ENCODE measurements around the gene MCRIP2. TPM values are rescaled to one million over a fixed set of nuclear protein-coding genes. Genes with fewer than 3 reads are reported as not detected.
A peak's percentile ranks its signal among the peaks of the same experiment; 100 is the strongest.

Gene MCRIP2
- total RNA-seq, 1 experiment from 2014 or later = 18.6 TPM

- no peak for DNase-seq (ENCODE audit: low read depth)
Measured at GRCh38 chr16:631808-632358, 9.7 kb upstream of the MCRIP2 start.

DNA sequence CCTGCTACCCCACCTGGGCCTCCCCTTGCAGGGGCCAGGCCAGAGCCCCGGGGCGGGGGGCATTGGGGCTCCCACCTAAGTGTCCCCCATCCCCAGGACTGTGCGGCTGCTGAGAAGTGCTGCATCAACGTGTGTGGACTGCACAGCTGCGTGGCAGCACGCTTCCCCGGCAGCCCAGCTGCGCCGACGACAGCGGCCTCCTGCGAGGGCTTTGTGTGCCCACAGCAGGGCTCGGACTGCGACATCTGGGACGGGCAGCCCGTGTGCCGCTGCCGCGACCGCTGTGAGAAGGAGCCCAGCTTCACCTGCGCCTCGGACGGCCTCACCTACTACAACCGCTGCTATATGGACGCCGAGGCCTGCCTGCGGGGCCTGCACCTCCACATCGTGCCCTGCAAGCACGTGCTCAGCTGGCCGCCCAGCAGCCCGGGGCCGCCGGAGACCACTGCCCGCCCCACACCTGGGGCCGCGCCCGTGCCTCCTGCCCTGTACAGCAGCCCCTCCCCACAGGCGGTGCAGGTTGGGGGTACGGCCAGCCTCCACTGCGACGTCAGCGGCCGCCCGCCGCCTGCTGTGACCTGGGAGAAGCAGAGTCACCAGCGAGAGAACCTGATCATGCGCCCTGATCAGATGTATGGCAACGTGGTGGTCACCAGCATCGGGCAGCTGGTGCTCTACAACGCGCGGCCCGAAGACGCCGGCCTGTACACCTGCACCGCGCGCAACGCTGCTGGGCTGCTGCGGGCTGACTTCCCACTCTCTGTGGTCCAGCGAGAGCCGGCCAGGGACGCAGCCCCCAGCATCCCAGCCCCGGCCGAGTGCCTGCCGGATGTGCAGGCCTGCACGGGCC is 8.9 kb upstream of the MCRIP2 start:
- DNase-seq (ENCODE audit: low read depth) = no peak

DNA sequence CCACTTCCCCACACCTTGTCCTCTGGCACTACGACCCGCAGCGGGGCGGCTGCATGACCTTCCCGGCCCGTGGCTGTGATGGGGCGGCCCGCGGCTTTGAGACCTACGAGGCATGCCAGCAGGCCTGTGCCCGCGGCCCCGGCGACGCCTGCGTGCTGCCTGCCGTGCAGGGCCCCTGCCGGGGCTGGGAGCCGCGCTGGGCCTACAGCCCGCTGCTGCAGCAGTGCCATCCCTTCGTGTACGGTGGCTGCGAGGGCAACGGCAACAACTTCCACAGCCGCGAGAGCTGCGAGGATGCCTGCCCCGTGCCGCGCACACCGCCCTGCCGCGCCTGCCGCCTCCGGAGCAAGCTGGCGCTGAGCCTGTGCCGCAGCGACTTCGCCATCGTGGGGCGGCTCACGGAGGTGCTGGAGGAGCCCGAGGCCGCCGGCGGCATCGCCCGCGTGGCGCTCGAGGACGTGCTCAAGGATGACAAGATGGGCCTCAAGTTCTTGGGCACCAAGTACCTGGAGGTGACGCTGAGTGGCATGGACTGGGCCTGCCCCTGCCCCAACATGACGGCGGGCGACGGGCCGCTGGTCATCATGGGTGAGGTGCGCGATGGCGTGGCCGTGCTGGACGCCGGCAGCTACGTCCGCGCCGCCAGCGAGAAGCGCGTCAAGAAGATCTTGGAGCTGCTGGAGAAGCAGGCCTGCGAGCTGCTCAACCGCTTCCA is 8.1 kb upstream of the MCRIP2 start:
- DNase-seq (ENCODE audit: low read depth) = no peak

GRCh38 chr16:634051-634670 is 7.5 kb upstream of the MCRIP2 start:
- no peak for DNase-seq (ENCODE audit: low read depth)

- DNase-seq (ENCODE audit: low read depth) = no peak
Measured at GRCh38 chr16:634996-635395, 6.6 kb upstream of the MCRIP2 start.

GRCh38 chr16:635573-636205 is 5.9 kb upstream of the MCRIP2 start:
- DNase-seq (ENCODE audit: low read depth) = no peak

GRCh38 chr16:636206-637080 is 5.2 kb upstream of the MCRIP2 start, which contains the start of gene METTL26:
TSS of gene METTL26 (minus strand) at chr16:636305. CDS start at chr16:636290, 15 bp downstream.
- peak; percentile 91 for DNase-seq (ENCODE audit: low read depth)

DNA sequence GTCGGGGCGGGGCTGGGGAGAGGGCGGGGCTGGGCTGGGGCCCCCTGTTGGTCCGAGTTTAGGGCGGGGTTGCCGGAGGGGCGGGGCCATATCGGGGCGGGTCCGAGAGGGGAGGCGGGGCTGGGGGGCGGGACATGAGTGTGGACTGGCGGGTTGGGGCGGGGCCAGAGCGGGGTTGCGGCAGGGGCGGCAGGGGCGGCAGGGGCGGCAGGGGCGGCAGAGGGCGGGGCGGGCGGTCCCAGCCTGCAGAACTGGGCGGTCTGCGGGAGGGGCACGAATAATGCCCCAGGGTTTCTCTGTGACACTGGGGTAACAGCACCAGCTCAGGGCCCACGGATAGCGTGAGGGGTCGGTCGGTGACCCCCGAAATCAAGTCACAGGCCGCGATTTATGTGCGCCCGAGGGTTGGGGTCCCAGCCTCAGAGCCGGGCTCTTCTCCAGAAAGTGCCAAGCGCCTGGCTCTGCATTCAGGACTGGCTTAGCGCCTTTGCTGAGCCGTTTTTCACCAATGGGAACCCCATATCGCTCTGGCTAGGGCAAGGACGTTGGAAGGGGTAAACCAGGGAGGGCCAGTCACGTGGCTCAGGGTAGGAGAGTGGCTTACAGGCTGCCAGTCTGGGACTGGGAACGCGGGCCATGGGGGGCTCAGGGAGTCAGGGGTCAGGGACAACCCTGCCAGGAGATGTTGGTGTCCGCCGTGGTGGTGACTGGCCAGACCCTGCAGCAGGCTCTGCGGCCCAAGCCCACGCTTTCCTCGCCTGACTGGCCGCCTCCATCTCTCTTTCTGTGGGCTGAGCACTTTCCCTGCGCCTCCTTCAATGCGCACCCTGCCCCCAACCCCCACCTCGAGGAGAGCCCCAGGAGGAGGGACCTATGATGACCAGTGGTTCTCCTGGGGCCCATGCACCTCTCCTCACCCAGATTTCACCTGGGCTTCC is 4.3 kb upstream of the MCRIP2 start:
- peak; percentile 84 for DNase-seq (ENCODE audit: low read depth)

GRCh38 chr16:638034-638543 is 3.5 kb upstream of the MCRIP2 start:
- DNase-seq (ENCODE audit: low read depth) = no peak

GRCh38 chr16:638836-639235 is 2.8 kb upstream of the MCRIP2 start:
- DNase-seq (ENCODE audit: low read depth) = no peak

GRCh38 chr16:640614-641013 is 1.0 kb upstream of the MCRIP2 start:
- no peak for DNase-seq (ENCODE audit: low read depth)

- peak; percentile 68 for DNase-seq (ENCODE audit: low read depth)
Measured at GRCh38 chr16:642189-643049, 791 bp downstream of the MCRIP2 start.

GRCh38 chr16:643050-643368 is 1.4 kb downstream of the MCRIP2 start:
- DNase-seq (ENCODE audit: low read depth) = no peak

- DNase-seq (ENCODE audit: low read depth) = no peak
Measured at GRCh38 chr16:644556-644955, 2.9 kb downstream of the MCRIP2 start.

- DNase-seq (ENCODE audit: low read depth) = peak; percentile 15
Measured at GRCh38 chr16:645852-646678, 4.4 kb downstream of the MCRIP2 start.

DNA sequence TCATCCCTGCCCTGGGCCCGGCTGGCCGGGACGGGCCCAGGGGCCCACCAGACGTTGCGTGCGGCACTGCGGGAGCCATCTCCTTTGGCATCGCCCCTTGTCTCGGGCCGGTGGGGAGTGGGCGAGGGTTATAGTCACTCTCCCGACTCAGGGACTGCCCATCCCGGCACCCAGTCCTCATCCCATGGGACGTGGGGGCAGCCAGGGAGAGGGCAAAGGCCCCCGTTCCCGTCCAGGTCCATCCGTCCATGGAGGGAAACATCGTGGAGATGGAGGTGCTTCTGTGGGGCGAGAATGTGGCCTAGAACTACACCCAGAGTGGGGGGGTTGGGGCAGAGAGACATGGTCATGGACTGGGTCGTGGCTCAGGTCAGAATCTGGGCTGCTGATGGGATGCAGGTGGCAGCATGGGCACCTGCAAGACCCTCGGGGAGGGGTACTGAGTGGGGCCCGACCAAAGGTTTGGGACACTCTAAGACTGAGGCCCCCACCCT is 5.1 kb downstream of the MCRIP2 start:
- no peak for DNase-seq (ENCODE audit: low read depth)

GRCh38 chr16:647173-647902 is 5.7 kb downstream of the MCRIP2 start:
- no peak for DNase-seq (ENCODE audit: low read depth)
